T47D (cell line): ENCODE measurements around the gene GLUD1.
"Not testable (repeated sequence)": the region's sequence is repeated elsewhere in the genome, so short reads cannot be mapped to it uniquely, and the experiment has no call there.

Source experiments
- DNase-seq, 2 experiments: peaks; one replicate each; pipeline versions ENCODE4 v3.0.0 to v3.0.0-alpha.2; 2011 to 2012; ENCODE audit warnings: low read depth in 1 of 2, low spot score in 1 of 2
- JUND ChIP-seq: IDR thresholded peaks from 2 replicates; pipeline ENCODE4 v1.6.1; 2012; ENCODE audit warnings: low read depth
- in situ Hi-C: cut with HindIII; loops from 2 replicates; pipeline ENCODE4 v1.10.0; 2016; ENCODE audit warnings: low sequenced_read_pairs, low pct_unique_long_range_greater_than_20kb

The GLUD1 gene

GRCh38 chr10:87094373-87095235, at the start of gene GLUD1, which contains the start of gene SHLD2:
TSS of gene GLUD1 (minus strand) at chr10:87094843. CDS start at chr10:87094769, 74 bp downstream.
TSS of gene SHLD2 (plus strand) at chr10:87095206. CDS start at chr10:87151355, 56,149 bp downstream.
- in situ Hi-C loops, result no loop called here
- peak; percentile 91 to 96 for DNase-seq
- no peak for TF ChIP-seq JUND

- in situ Hi-C loops, DNase-seq: not testable (repeated sequence)
Measured at GRCh38 chr10:87143109-87143418, 48.4 kb upstream of the GLUD1 start.

DNA sequence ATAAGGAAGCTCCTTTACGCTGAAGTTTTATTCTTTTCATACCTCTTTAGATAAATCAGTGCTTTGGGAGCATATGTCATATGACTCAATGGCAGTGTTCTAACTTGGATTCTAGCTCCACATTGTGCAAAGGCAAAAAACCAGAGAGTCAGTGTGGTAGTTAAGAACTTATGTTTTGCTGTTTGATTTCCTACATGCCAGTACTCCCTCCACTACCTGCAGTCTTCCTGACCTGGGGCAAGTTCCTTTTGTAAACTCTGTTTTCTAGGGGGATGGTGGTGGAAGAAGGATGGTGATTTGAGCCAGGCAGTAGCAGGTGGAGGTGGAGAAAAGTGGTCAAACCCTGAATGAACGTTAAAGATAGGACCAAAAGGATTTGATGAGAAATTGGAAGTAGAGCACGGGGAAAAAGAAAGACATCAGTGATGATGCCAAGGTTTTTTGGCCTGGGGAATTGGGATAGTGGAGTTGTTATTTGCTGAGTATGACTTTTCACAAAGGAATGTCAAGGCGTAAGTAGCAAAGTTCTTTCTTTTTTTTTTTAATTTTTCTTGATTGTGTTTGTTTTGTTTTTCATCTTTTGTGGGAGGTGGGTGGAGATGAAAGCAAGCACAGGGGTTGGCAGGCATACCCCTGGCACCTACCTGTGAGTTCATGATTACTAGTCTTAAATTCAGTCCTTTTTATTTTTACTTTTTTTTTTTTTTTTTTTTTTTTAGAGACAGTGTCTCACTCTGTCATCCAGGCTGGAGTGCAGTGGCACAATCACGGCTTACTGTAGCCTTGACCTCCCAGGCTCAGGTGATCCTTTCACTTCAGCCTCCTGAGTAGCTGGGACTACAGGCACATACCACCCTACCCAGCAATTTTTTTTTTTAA, 47.8 kb upstream of the GLUD1 start:
- DNase-seq, result peak in 1 of 2 experiments; percentile 19
- in situ Hi-C loops, result not testable (repeated sequence)

DNA sequence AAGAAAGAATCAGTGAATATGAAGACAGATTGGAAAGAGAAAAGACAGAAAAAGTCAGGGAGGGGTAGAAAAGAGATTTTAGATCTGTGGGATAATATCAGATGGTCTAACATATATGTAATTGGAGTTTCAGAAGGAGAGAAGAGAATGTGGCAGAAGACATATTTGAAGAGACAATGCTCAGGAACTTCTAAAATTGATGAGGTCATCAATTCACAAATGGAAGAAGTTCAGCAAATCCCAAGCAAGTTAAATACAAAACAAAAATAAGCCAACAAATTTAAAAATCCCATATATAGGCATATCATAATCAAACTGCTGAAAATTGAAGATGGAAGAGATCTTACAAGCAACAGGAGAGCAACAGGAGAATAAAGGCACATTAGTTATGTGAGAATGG, 42.8 kb upstream of the GLUD1 start:
- DNase-seq, in situ Hi-C loops: not testable (repeated sequence)

GRCh38 chr10:87134440-87134839, 39.8 kb upstream of the GLUD1 start:
- peak in 1 of 2 experiments; percentile 39 for DNase-seq
- in situ Hi-C loops, result not testable (repeated sequence)

DNA sequence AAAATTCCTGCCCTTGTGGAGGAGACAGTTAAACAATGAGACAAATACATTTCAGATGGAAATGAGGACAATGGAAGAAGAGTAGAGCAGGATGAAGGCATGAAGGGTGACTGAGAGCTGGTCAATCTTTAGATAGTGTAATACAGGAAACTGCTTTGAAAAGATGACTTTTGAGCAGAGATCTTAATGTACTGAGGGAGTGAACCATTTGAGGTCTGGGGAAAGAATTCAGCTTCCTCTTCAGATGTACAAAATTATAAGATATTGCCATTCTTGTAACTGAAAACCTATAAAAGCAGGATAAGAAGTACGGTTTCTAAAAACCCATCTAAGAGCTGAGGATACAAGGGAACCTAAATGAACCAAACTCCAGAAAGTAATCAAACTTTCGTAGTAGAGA, 39.3 kb upstream of the GLUD1 start:
- in situ Hi-C loops, DNase-seq: not testable (repeated sequence)

DNA sequence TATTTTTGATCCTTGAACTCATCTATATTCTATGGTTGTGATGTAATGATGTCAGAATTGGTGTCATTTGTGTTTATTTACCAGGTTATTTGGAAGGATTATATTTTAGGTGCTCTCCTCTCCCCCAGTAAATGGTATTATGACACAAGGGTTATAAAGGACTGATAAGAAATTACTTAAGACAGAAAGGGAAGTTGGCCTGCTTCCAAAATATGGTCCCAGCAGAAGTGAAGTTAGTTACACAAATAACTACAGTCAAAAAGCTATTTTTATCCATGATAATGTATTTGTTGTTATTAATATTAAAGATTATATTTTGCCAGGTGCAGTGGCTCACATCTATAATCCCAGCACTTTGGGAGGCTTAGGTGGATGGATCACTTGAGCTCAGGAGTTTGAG, 37.5 kb upstream of the GLUD1 start:
- DNase-seq, in situ Hi-C loops: not testable (repeated sequence)

GRCh38 chr10:87127607-87128156, 33.0 kb upstream of the GLUD1 start:
- DNase-seq, in situ Hi-C loops: not testable (repeated sequence)

- in situ Hi-C loops, DNase-seq: not testable (repeated sequence)
Measured at GRCh38 chr10:87127048-87127447, 32.4 kb upstream of the GLUD1 start.

GRCh38 chr10:87123351-87123750, 28.7 kb upstream of the GLUD1 start:
- DNase-seq, in situ Hi-C loops: not testable (repeated sequence)

DNA sequence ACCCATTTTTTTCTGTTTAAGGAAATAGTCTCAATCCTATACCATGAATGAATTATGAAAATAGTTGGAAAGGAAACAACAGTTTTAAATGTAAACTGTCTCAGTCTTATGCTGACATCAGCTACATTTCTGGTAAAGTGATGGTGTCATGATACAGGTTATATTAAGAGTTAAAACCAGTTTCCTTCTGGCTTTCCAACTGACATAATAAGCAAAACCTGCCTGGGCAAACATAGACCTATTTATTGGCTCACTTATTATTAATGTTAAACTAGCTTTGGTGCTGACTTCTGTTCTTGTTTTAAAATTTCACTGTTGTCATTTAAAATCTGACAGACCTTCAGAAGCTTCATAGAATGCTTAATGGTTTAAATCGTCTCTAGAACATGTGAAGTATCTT, 24.4 kb upstream of the GLUD1 start:
- DNase-seq, in situ Hi-C loops: not testable (repeated sequence)

GRCh38 chr10:87118122-87118521, 23.5 kb upstream of the GLUD1 start:
- DNase-seq, in situ Hi-C loops: not testable (repeated sequence)

DNA sequence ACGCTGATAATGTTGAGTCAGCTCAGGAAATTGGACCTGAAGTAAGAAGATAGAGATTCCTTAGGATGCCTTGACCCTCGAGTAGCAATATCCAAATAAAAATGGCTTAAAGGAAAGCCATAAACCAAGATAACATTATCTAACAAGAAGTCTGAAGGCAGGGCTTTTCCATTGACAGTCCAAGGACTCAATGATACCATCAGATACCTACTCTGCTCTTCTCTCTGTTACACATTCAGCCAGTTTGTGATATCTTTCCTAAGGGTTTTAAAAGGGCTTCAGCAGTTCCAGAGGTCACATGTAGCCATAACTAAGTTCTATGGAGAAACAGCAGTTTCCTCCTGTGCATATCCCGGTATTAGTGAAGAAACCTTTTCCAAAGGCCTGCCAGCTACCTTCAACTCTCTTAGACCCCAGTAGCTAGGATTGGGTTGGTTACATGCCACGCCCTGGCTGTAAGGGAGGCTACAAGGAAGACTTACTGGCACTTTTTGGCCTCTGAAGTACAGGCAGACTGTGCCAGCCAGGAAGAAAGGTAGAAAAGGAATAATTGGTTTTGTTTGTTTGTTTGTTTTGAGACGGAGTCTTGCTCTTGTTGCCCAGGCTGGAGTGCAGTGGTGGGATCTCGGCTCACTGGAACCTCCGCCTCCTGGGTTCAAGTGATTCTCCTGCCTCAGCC, 10.9 kb upstream of the GLUD1 start:
- TF ChIP-seq JUND, result no peak
- in situ Hi-C loops, result no loop called here

GRCh38 chr10:87104727-87105126, 10.1 kb upstream of the GLUD1 start:
- DNase-seq, in situ Hi-C loops: not testable (repeated sequence)

More for the DNA sequence above, 10.9 kb upstream of the GLUD1 start:
- DNase-seq, result no peak
